HG03108 (cell line): Measurements from ENCODE around the gene ABCA6.

ENCODE experiments used
- ATAC-seq: cut with Tn5 transposase; IDR thresholded peaks from one replicate; pipeline ENCODE4 v1.9.1; 2021; ENCODE audit warnings: moderate library complexity; ENCODE audit not compliant: unreplicated experiment

The ABCA6 gene

GRCh38 chr17:69050999-69051775 is 90.5 kb downstream of the ABCA6 start:
- ATAC-seq: no peak

DNA sequence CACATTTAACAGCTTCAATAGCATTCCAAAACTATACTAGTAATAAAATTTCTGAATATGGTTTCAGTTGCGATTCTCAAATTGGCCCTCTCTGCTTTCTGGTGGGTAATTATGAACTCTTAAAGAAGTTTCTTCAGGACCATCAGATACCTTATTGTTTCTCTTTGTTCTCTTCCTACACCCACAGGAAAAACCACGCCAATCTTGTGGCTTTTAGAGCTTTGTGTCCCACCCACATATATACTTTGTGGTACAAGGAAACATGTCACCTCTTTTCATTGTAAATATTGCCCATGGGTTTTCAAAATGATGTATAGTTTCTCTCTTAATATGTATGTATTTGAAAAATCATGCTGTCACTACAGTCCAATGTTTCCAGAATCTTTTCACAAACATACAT is 93.1 kb downstream of the ABCA6 start:
- ATAC-seq: no peak

GRCh38 chr17:69047368-69048263 is 94.1 kb downstream of the ABCA6 start:
- no peak for ATAC-seq

- ATAC-seq: no peak
Observed at GRCh38 chr17:69046121-69046807, 95.4 kb downstream of the ABCA6 start.

DNA sequence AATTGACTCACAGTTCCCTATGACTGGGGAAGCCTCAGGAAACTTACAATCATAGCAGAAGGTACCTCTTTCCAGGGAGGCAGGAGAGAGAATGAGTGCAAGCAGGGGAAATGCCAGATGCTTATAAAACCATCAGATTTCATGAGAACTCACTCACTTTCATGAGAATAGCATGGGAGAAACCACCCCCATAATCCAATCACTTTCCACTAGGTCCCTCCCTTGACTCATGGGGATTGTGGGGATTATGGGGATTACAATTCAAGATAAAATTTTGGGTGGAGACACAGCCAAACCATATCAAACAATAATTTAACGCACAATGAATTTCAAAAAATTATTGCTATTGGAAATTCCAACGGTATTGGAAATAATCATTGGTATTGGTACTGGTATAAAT is 96.0 kb downstream of the ABCA6 start:
- no peak for ATAC-seq

DNA sequence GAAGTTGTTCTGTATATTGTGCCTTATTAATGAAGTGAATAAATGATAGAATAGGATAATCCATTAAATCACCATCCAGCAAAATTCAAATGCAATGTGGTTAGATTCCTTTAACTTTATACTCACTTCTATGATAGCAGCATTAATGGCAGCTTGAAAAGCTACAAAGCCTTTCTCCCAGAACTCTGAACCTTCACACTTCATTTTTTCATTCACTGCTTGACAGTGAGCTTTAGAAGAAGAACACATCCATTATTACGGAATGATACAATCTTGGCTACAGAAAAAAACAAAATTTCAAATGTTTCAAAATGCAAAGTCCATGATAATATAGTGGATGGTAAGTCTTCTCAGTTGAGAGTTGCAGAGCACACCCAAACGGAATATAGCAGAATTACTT is 97.3 kb downstream of the ABCA6 start:
- no peak for ATAC-seq

DNA sequence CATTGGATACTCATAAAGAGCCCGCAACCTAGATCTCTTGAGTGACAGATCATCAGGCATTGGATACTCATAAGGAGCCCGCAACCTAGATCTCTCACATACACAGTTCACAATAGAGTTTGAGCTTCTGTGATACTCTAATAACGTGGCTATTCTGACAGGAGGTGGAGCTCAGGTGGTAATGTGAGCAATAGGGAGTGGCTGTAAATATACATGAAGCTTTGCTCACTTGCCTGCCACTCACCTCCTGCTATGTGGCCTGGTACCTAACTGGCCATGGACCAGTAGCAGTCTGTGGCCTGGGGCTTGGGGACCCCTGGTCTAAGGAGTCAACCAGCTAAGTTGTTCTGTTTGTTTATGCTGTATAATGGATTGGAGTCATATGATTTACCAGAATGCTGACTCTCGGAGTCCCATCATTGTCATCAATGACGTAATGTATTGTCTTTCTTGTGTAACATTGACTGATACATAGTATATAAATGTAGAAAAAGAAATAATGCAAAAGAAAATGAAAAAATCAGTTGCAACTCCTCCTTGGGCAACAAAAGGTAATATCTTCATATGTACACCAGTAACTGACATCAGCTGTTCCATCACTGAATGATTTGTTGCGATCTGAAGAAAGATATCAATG is 98.5 kb downstream of the ABCA6 start:
- ATAC-seq: no peak

DNA sequence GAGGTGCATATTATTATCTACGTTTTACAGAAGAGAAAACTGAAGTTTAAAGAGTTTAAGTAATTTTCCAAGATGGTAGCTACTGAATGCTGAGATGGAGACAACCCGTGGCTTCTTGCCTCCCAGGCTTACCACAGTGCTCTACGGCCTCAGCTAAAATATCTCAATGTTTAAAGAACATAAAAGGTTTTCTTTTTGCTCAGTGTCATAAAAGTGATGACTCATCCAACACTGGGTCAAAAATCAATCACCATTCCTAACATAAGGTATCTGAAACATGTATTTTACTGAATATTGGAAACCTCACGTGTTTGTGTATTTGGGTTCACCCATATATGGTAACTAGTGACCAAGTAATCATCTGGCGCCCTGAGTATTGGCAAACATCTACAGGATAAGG is 99.4 kb downstream of the ABCA6 start:
- no peak for ATAC-seq

- ATAC-seq: no peak
Observed at GRCh38 chr17:69031839-69032238, 109.9 kb downstream of the ABCA6 start.

DNA sequence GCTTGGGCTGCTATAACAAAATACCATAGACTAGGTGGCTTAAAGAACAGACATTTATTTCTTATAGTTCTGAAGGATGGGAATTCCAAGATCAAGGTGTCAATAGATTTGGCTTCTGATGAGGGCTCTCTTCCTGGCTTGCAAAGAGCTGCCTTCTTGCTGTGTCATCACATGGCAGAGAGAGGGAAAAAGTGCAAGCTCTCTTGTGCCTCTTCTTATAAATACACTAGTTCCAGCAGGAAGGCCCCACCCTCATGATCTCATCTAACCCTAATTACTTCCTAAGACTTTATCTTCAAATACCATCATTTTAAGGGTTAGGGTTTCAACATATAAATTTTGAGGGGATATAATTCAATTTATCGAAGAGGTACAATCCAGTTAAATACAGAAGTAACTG is 111.5 kb downstream of the ABCA6 start:
- no peak for ATAC-seq
